Muscle layer of duodenum (tissue), 2 donors: ENCODE results near the gene SLC23A3.
A peak's percentile ranks its signal among the peaks of the same experiment; 100 is the strongest.

Source experiments
- H3K27ac ChIP-seq: one replicate; pipeline ENCODE4 v1.7.0; 2013; ENCODE audit warnings: mild to moderate bottlenecking, low read length
- H3K27me3 ChIP-seq: one replicate; pipeline ENCODE4 v1.7.0; 2013; ENCODE audit warnings: low read depth, mild to moderate bottlenecking, control low read depth, low read length
- H3K36me3 ChIP-seq, 2 donors: one replicate each; pipeline ENCODE4 v1.7.0; 2013; ENCODE audit warnings: low read length in 2 of 2, control low read depth in 1 of 2, mild to moderate bottlenecking in 1 of 2; ENCODE audit not compliant: insufficient read depth in 2 of 2, control insufficient read depth in 1 of 2
- H3K4me1 ChIP-seq, 2 donors: one replicate each; pipeline ENCODE4 v1.7.0; 2013; ENCODE audit warnings: low read length in 2 of 2, mild to moderate bottlenecking in 2 of 2, control low read depth in 1 of 2, moderate library complexity in 1 of 2; ENCODE audit not compliant: insufficient read depth in 2 of 2, control insufficient read depth in 1 of 2
- H3K4me3 ChIP-seq, 2 donors: one replicate each; pipeline ENCODE4 v1.7.0; 2013; ENCODE audit warnings: low read length in 2 of 2, low read depth in 1 of 2, mild to moderate bottlenecking in 1 of 2
- H3K9me3 ChIP-seq, 2 donors: one replicate each; pipeline ENCODE4 v1.7.0; 2013; ENCODE audit warnings: low read length in 2 of 2, control low read depth in 1 of 2, mild to moderate bottlenecking in 1 of 2; ENCODE audit not compliant: control insufficient read depth in 1 of 2
- donor health status: healthy.

The SLC23A3 gene

DNA sequence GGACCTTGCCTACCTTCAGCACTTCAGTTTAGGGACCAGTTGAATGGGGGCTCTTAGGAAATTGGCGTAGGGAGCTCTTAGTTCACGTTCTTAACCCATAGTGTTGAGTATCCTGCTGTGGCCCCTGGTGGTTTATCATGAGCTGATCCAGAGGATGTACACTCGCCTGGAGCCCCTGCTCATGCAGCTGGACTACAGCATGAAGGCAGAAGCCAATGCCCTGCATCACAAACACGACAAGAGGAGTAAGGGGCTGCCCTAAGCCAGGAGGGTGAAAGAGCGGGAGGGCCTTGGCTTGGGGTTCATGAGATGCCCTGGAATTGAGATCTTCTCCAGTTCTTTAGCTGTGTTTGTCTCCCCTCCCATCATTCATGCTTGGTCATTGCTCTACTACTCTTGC, 11.1 kb upstream of the SLC23A3 start:
- Histone ChIP-seq H3K4me1 (peaks cover 13 to 23% of the 10 kb centered on the region in 2 donors), H3K27me3 (no peaks in the 10 kb centered on the region), H3K4me3 (no peak overlapping the region), H3K27ac (no peak overlapping the region), H3K36me3 (peaks cover 49 to 61% of the 10 kb centered on the region in 2 donors), H3K9me3 (no peaks in the 10 kb centered on the region)

DNA sequence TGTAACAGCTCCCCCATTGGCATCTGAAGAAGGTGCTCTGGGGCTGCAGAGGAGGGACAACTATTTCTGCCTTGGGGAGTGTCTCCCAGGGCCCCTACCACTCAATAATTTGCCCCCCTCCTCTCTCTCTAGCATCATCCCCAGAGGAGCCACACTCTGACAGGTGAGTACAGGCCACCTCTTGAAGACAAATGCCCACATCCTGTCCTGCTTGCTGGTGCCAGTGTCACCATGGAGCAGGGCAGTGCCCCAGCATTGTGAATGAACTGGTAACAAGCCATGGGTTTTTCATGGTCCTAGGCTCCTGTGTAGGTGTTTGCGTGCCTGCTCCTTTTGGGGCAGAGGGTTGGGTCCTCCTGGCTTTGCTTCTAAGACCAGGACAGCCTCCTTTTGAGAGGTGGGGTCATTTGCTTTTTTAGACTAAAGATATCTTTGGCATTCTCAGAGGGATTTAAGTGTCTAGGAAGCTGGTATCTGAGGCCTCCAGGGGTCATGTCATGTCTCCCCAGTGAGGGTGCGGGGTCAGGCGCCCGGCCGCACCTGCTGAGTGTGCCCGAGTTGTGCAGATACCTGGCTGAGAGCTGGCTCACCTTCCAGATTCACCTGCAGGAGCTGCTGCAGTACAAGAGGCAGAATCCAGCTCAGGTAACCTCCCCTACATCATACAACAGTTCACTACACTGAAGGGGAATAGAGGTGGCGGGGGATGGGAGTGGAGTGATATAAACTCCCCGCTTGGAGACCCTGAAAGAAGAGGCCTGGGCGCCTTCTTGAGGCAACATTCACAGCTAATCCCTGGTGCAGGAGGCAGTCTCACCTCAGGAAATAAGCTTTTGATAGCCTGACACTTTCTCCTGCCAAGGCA, 10.0 kb upstream of the SLC23A3 start:
- peaks cover 19 to 30% of the 10 kb centered on the region in 2 donors for H3K4me1 ChIP-seq
- no peaks in the 10 kb centered on the region for H3K27me3 ChIP-seq
- peaks cover 43 to 55% of the 10 kb centered on the region in 2 donors for H3K36me3 ChIP-seq
- no peak overlapping the region for H3K27ac ChIP-seq
- H3K9me3 ChIP-seq, result no peaks in the 10 kb centered on the region
- H3K4me3 ChIP-seq, result peak overlapping the region in 1 of 2 donors; percentile 88

DNA sequence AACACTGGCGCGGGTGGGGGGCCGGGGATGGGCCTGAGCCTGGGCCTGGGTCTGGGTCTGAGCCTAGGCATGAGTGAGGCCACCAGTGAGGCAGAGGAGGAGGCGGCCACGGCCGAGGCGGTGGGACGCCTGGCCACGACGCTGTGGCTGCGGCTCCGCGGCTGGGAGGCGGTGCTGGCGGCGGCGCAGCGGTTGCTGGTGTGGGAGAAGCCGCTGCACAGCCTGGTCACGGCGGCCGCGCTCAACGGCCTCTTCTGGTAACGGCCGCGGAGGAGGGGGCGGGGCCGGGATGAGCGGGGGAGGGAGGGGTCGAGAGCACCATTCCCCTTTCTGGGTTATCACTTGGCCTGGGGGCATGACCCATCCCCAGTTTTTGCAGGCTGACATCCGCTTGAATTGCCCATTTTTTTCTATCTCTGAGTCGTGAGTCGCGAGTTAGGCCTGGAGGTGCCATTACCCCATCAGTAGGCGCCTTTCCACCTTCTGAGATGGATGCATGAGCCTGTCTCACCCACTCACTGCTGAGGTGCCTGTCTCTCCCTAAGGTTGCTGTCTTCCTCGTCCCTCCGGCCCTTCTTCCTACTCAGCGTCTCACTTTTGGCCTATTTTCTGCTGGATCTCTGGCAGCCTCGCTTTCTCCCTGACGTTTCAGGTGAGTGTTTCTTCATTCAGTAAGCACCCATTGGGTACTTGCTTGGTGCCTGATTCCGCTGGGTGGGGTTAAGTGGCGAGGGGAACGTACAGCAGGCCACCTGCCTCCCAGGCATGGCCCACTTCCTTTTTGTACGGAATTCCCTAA, 8.7 kb upstream of the SLC23A3 start:
- peaks cover 47 to 57% of the 10 kb centered on the region in 2 donors for H3K36me3 ChIP-seq
- no peaks in the 10 kb centered on the region for H3K27me3 ChIP-seq

DNA sequence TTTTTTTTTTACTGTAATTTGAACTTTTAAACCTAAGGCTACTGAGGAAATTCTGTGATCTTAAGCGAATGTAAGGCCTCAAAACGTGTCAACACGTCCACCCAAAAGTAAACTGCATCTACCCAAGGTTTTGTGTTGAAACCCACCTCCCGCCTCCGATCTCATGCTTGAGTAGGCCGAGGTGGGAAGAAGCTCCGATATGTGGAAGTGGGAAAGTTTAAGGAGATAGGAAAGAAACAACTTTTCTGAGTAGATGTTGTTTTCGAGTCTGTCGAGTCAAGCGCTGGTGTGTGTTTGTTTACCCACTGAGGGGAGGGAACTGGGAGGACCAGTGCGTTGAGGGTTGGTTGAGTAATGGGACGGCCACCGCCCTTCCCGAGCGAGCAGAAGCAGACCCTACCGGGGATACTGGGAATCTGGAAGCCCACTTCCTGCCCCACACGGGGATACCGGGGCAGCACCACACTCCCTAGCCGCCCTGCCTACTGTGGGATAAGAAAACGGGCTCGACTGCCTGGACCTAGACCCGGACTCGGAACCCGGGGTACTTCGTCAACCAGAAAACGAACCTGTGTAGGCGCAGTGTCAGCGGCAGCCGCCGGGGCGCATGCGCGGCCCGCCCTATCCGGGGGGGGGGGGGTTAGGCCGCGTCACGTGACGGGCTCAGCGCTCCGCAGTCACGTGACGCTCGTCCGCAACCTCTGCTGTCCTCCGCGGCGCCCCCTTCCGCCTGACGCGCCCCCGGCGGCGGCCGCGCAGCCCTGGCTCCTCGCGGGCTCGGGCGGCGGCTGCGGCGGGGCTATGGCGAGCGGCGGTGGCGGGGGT, 7.9 kb upstream of the SLC23A3 start, which contains the start of gene RETREG2:
TSS of gene RETREG2 (plus strand) at position 724 of the 825 bp plus-strand sequence. CDS start at position 802, 78 bp downstream.
- Histone ChIP-seq H3K27me3 (no peaks in the 10 kb centered on the region), H3K9me3 (no peaks in the 10 kb centered on the region), H3K4me3 (peak within 1 kb of the TSS; percentile 88 to 89), H3K4me1 (peaks cover 19 to 33% of the 10 kb centered on the region in 2 donors), H3K27ac (peak within 1 kb of the TSS; percentile 100), H3K36me3 (peaks cover 46 to 55% of the 10 kb centered on the region in 2 donors)

More for the DNA sequence above, 8.7 kb upstream of the SLC23A3 start:
- H3K9me3 ChIP-seq, result no peaks in the 10 kb centered on the region
- peak overlapping the region; percentile 74 to 88 for H3K4me3 ChIP-seq
- H3K27ac ChIP-seq, result peak overlapping the region; percentile 14
- H3K4me1 ChIP-seq, result peaks cover 19 to 36% of the 10 kb centered on the region in 2 donors

DNA sequence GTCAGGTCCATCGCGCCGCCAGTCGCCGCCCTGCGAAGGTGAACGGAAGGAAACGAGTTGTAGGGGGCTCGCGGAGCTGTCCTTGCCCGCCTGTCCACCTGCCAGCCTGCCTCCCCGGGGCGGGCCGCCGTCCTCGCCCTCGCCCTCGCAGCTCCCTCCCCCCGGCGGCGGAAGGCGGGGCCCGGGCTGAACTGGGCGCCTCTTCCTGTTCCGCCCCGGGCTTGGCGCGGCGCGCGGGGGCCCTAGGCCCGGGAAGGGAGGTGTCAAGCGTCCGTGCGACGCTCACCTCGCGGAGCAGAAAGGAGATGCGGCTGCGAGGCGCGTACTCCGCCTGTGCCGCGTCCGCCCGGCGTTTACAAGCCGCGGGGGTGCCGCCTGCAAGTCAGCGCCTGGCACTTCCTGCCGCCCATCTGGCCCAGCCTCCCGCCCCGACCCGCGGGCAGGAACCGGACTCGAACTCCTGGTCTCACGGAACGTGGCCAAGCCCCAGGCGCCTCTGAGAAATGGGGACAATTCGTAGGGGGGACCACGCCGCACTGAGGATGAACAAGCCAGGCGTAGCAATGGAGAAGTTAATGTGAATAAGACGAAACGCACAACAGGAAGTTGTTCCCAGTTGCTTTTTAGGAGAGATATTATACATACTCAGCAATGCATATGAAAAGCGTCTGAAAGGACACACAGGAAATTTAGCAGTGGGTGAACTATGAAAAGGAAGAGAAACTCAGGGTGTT, 7.2 kb upstream of the SLC23A3 start, which contains the start of gene CNPPD1:
TSS of gene CNPPD1 (minus strand) at position 108 of the 734 bp plus-strand sequence. CDS start at position 11, 97 bp downstream.
- H3K9me3 ChIP-seq, result no peaks in the 10 kb centered on the region
- peak within 1 kb of the TSS; percentile 100 for H3K27ac ChIP-seq
- H3K4me3 ChIP-seq, result peak within 1 kb of the TSS; percentile 88 to 89
- peaks cover 19 to 33% of the 10 kb centered on the region in 2 donors for H3K4me1 ChIP-seq
- peaks cover 46 to 53% of the 10 kb centered on the region in 2 donors for H3K36me3 ChIP-seq
- no peaks in the 10 kb centered on the region for H3K27me3 ChIP-seq

DNA sequence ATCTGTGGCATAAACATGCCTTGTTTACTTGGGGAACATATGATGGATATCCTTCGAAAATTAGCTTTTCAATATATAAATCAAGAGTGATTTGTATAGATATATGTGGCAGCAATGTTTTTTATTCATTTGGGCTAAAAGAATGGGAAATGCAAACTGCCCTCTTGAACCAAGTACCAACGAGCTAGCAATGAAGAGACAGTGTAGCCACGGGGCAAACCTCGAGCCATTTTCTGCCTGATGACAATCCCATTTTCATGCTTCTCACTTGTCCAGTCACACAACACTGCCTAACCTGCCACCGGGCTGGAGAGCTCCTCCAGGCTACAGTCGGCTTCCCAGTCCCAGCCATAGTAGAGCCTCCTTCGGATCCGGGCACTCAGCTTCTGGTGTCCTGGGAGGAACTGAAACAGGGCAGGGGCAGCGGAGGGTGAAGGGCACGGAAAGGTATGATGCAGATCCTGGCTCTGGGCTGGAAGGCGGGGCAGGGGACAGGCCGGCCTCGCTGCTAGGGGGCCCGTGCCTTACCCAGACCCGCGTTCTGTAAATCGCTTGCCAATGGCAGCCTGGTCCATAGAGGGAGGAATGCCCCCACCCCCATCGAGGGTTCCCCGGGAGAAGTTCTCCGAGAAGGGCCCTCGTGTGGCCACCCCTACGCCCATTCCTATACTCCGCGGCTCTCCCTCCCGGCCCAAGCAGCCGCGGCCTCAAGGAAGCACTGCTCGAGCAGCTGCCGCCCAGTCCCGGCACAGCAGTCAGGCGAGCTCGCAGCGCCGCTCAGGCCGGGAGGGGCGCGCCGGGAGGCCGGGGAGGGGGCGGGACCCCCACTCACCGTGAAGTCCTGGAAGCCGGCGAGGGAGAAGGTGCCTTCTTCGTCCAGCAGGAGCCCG, 6.3 kb upstream of the SLC23A3 start:
- H3K9me3 ChIP-seq, result no peaks in the 10 kb centered on the region
- peaks cover 42 to 45% of the 10 kb centered on the region in 2 donors for H3K36me3 ChIP-seq
- no peaks in the 10 kb centered on the region for H3K27me3 ChIP-seq
- peak overlapping the region; percentile 88 to 89 for H3K4me3 ChIP-seq
- H3K27ac ChIP-seq, result peak overlapping the region; percentile 100
- H3K4me1 ChIP-seq, result peaks cover 19 to 35% of the 10 kb centered on the region in 2 donors

DNA sequence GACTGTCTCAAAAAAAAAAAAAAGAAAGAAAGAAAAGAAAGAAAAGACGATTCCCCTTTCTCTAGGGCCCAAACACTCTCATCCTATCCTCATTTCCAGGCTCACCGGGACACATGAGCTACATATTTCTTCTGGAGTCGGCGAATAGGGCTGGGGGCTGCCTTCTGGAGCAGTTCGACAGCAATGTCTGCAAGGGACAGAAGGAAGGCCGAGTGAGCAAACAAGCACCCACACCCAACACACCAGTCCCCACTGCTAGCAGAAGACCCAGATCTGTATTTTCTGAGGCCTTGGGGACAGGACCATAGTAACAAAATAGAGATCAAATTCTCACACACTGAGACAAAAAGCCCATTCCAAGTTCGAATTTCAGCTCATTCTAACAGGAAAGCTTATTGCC, 5.7 kb upstream of the SLC23A3 start:
- peak overlapping the region; percentile 88 to 89 for H3K4me3 ChIP-seq
- H3K4me1 ChIP-seq, result peaks cover 19 to 40% of the 10 kb centered on the region in 2 donors
- H3K9me3 ChIP-seq, result no peaks in the 10 kb centered on the region
- H3K27me3 ChIP-seq, result no peaks in the 10 kb centered on the region
- H3K36me3 ChIP-seq, result peaks cover 35 to 38% of the 10 kb centered on the region in 2 donors
- H3K27ac ChIP-seq, result peak overlapping the region; percentile 100

DNA sequence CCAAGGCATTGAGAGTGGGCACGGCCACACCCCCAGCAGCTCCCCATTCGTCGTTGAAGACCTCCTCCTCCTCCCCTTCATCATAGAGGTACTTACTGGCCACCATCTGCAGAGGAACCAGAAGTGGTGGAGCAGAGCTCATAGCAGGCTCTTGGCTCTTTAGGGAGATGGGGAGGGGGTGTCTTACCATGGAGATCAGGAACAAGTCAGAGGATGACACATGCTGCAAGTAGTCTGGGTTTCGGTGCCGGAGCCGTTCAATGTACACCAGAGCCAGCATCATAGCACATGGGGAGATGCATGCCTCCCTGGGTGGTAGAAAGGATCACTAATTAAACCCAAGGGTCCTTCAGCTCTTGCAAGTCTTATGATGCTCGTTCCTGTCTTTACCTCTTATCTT, 5.0 kb upstream of the SLC23A3 start:
- peaks cover 31 to 33% of the 10 kb centered on the region in 2 donors for H3K36me3 ChIP-seq
- H3K4me3 ChIP-seq, result no peak overlapping the region
- no peaks in the 10 kb centered on the region for H3K9me3 ChIP-seq
- H3K4me1 ChIP-seq, result peaks cover 19 to 37% of the 10 kb centered on the region in 2 donors
- no peaks in the 10 kb centered on the region for H3K27me3 ChIP-seq
- no peak overlapping the region for H3K27ac ChIP-seq

DNA sequence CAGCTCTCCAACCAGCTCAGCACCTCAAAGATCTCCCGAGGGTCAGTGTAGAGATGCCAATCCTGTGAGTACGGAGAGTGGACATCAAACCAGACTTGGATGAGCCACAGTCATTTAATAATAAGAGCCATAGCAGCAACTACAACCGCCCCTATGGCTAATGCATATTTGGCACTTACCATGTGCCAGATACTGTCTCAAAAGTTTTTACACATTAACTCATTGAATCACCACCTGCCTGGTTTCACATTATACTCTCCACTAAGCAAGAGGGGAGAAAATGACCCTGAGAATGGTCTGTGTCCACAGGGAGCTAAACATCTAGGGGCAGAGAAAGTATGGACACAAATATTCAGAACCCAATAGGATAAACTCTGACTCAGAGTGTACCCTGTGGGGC, 4.3 kb upstream of the SLC23A3 start:
- Histone ChIP-seq H3K4me1 (peaks cover 13 to 31% of the 10 kb centered on the region in 2 donors), H3K27me3 (no peaks in the 10 kb centered on the region), H3K9me3 (no peaks in the 10 kb centered on the region), H3K4me3 (no peak overlapping the region), H3K36me3 (peaks cover 27 to 33% of the 10 kb centered on the region in 2 donors), H3K27ac (no peak overlapping the region)
